Activated T-cell treated with anti-CD3 and anti-CD28 coated beads, Interleukin-2, amount 50 U/mL, for 72 hours (primary cell): ENCODE data around the gene ALDH3B1. TPM values are rescaled to one million over a fixed set of nuclear protein-coding genes. Genes with fewer than 3 reads are reported as not detected.

ENCODE experiments used
- ATAC-seq, 2 donors: fragments of 150-1000 bp; cut with Tn5 transposase; replicated peaks in 1 of 2; 2 replicates each; pipeline ENCODE4 v1.10.0; 2021; ENCODE audit warnings: moderate library complexity in 2 of 2, mild to moderate bottlenecking in 1 of 2
- DNase-seq, 2 donors: peaks; one replicate each; pipeline ENCODE4 v3.0.0; 2021 to 2022; ENCODE audit warnings: mixed read lengths in 1 of 2
- H3K27ac Mint-ChIP-seq: one replicate; pipeline ENCODE4 v1.8.0; 2022; ENCODE audit warnings: mild to moderate bottlenecking, moderate library complexity, mixed read lengths
- H3K27me3 Mint-ChIP-seq: one replicate; pipeline ENCODE4 v1.8.0; 2022; ENCODE audit warnings: low read depth, mixed read lengths
- H3K36me3 Mint-ChIP-seq, 2 donors: one replicate each; pipeline ENCODE4 v1.8.0; 2022; ENCODE audit warnings: mixed read lengths in 2 of 2, mild to moderate bottlenecking in 1 of 2; ENCODE audit not compliant: insufficient read depth in 2 of 2
- H3K4me1 Mint-ChIP-seq: one replicate; pipeline ENCODE4 v1.8.0; 2022; ENCODE audit warnings: low read depth, mixed read lengths
- H3K4me3 Mint-ChIP-seq, 2 donors: one replicate each; pipeline ENCODE4 v1.8.0; 2022; ENCODE audit warnings: mild to moderate bottlenecking in 2 of 2, mixed read lengths in 2 of 2, moderate library complexity in 2 of 2
- H3K9me3 Mint-ChIP-seq, 2 donors: one replicate each; pipeline ENCODE4 v1.8.0; 2022; ENCODE audit warnings: mixed read lengths in 2 of 2
- total RNA-seq, 2 donors: library from RNA; stranded (reverse); gene quantifications; one replicate each; pipeline ENCODE4 v1.2.3, GENCODE V29; 2022

Gene ALDH3B1
- total RNA-seq, 2 donors from 2014 or later: 0.10 to 0.16 TPM

DNA sequence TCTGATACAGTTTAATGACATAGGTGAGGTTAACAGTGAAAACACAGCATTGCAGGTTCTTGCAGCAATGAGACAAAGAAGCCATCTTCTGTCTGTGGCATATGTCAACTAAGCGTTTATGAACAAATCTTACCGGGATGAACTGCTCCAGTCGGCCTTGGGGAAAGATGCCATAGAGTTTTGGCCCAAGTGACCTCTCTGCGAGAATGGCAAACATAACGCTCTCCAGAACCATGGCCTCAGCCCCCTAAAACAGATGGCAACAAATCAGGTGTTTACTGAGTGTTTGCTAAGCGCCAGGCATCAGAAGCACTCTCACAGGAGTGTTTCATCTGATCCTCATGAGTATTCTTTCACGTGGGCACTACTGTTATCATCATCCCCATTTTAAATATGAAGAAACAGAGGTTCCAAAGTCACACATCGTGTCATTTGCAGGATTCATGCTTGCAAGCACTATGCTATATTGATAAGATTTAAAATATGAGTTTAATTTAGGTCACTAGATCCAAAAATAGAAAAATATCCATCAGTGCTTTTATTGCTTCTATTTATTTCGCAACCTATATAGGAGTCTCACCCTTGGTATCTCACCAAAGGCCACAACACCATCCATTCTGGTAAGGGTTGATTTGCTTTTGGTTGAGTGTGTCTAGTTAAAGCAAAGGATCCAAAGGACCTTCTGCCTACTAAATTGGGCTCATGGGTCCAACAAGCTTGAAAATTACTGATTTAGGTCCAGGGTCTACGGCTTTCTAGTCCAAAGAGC, 64.6 kb downstream of the ALDH3B1 start:
- no peaks in the 10 kb centered on the region for H3K9me3 Mint-ChIP-seq
- H3K4me1 Mint-ChIP-seq: no peaks in the 10 kb centered on the region
- H3K27me3 Mint-ChIP-seq: no peaks in the 10 kb centered on the region
- ATAC-seq (no peak), DNase-seq (no peak)
- H3K4me3 Mint-ChIP-seq: no peak overlapping the region
- no peaks in the 10 kb centered on the region for H3K36me3 Mint-ChIP-seq
- H3K27ac Mint-ChIP-seq: no peak overlapping the region

DNA sequence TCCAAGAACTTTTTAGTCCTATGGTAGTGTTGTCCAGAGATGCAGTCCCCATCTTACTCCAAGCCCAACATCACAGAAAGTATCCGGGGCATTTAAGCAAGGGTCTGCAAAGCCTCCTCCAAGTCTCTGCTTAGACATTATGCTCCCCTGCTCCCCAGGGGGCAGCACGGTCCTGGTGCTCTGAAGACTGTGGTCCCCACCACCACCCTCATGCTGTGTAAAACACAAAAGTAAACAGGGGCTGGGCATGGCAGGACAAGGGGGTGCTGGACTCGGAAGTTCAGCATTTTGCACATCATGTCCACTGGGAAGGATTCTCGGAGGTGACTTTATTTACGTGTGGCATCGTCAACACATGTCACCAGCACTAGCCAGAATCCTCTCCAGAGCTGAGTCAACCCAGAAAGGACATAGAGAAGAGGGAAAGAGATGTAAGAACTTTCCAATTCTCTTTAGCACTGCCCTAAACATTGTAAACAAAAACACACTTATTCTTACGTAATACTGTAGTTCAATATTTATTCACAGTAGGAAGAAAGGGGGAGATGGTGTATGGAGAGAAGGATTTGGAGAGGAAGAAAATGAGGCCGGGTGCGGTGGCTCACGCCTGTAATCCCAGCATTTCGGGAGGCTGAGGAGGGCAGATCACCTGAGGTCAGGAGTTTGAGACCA, 66.4 kb downstream of the ALDH3B1 start:
- Mint-ChIP-seq H3K27ac (no peak overlapping the region), H3K27me3 (no peaks in the 10 kb centered on the region), H3K36me3 (no peaks in the 10 kb centered on the region), H3K4me1 (no peaks in the 10 kb centered on the region), H3K9me3 (no peaks in the 10 kb centered on the region), H3K4me3 (no peak overlapping the region)
- ATAC-seq: no peak
- no peak for DNase-seq

DNA sequence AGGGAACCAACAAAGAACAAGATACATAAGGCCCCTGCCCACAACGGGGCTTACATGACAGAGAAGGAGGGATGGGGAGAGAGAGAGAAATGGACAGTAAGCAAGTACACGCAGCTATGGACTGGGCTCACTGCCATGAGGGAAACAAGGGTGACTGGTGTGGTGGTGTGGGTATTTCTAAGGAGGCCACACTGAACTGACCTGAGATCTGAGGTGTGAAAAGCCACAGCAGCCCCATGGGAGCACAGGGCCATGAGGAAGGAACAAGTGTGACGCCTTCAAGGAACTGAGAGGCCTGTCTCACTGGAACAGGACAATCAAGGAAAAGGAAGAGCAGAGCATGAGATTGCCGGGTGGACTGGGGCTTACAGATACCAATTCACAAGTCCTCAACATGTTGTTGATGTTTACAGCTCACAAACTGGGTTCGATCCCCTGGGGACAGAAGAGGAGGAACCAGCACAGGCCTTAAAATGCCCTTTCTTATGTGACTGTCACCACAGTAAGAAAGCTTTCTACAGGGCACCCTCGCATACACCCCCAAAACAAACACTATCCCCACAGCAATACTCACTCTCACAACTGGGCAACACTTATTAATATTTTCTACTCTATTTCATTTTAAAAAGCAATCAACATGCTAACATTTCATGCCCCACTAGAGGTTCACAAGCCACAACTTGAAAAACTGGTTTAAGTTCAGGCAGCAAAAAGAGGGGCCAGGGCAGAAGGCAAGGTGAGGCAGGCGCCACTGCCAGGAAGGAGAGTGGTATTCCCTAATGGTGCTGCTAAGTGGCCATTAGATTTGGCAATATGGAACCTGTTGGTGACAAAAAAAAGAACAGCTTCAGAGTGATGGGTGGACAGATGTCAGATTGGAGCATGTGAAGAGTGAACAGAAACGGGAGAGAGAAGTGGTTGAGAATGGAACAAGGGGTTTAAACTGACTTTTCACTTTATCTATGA, 67.8 kb downstream of the ALDH3B1 start:
- no peak for DNase-seq
- ATAC-seq: no peak
- Mint-ChIP-seq H3K27me3 (no peaks in the 10 kb centered on the region), H3K27ac (no peak overlapping the region), H3K4me1 (no peaks in the 10 kb centered on the region), H3K4me3 (no peak overlapping the region), H3K36me3 (no peaks in the 10 kb centered on the region), H3K9me3 (no peaks in the 10 kb centered on the region)

Other genes starting within 250 kb of the ALDH3B1 start
- gene UNC93B1, start 6.2 kb upstream of the ALDH3B1 start, total RNA-seq: 10 to 100 TPM in 1 of 2 donors, 1 to 10 TPM in 1; 8.0 to 16.7 TPM
- 100 to 1,000 TPM; 128 to 129 TPM for gene NDUFS8, start 20.4 kb downstream of the ALDH3B1 start, total RNA-seq
- 100 to 1,000 TPM; 141 to 146 TPM for gene TCIRG1, start 28.7 kb downstream of the ALDH3B1 start, total RNA-seq
- gene CHKA, start 111.1 kb downstream of the ALDH3B1 start, total RNA-seq: 10 to 100 TPM; 11.6 to 16.7 TPM
- 10 to 100 TPM; 26.9 to 34.1 TPM for gene KMT5B, start 203.0 kb downstream of the ALDH3B1 start, total RNA-seq